IPS-20b (cell line): Measurements from ENCODE around the gene ABHD5.
"Not testable (repeated sequence)": the region's sequence is repeated elsewhere in the genome, so short reads cannot be mapped to it uniquely, and the experiment has no call there.

Source experiments
- H3K27ac ChIP-seq: one replicate; pipeline ENCODE4 v1.5.1; 2013; ENCODE audit warnings: low read length
- H3K27me3 ChIP-seq: 2 replicates; pipeline ENCODE4 v1.6.1; 2013; ENCODE audit warnings: mild to moderate bottlenecking, low read length, inconsistent platforms; ENCODE audit not compliant: insufficient read depth
- H3K36me3 ChIP-seq: 2 replicates; pipeline ENCODE4 v1.6.1; 2013; ENCODE audit warnings: low read depth, mild to moderate bottlenecking, inconsistent platforms, low read length, moderate library complexity; ENCODE audit not compliant: insufficient read depth
- H3K4me1 ChIP-seq: 2 replicates; pipeline ENCODE4 v1.6.1; 2013; ENCODE audit warnings: mild to moderate bottlenecking, control low read depth, inconsistent platforms, low read length, moderate library complexity; ENCODE audit not compliant: insufficient read depth
- H3K4me3 ChIP-seq: 2 replicates; pipeline ENCODE4 v1.5.1; 2013; ENCODE audit warnings: mild to moderate bottlenecking, low read length, inconsistent platforms
- H3K9ac ChIP-seq: 2 replicates; pipeline ENCODE4 v1.6.1; 2013; ENCODE audit warnings: low read depth, mild to moderate bottlenecking, inconsistent platforms, low read length, moderate library complexity
- H3K9me3 ChIP-seq: 2 replicates; pipeline ENCODE4 v1.6.1; 2013; ENCODE audit warnings: mild to moderate bottlenecking, low read depth, low read length, inconsistent platforms; ENCODE audit not compliant: insufficient read depth

Gene ABHD5

DNA sequence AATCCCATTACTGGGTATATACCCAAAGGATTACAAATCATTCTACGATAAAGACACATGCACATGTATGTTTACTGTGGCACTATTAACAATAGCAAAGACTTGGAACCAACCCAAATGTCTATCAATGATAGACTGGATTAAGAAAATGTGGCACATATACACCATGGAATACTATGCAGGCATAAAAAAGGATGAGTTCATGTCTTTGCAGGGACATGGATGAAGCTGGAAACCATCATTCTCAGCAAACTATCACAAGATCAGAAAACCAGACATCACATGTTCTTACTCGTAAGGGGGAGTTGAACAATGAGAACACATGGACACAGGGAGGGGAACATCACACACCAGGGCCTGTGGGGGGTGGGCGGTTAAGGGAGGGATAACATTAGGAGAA, 25.7 kb upstream of the ABHD5 start:
- not testable (repeated sequence) for H3K27ac ChIP-seq, H3K9ac ChIP-seq, H3K36me3 ChIP-seq, H3K27me3 ChIP-seq, H3K4me1 ChIP-seq, H3K4me3 ChIP-seq, H3K9me3 ChIP-seq

DNA sequence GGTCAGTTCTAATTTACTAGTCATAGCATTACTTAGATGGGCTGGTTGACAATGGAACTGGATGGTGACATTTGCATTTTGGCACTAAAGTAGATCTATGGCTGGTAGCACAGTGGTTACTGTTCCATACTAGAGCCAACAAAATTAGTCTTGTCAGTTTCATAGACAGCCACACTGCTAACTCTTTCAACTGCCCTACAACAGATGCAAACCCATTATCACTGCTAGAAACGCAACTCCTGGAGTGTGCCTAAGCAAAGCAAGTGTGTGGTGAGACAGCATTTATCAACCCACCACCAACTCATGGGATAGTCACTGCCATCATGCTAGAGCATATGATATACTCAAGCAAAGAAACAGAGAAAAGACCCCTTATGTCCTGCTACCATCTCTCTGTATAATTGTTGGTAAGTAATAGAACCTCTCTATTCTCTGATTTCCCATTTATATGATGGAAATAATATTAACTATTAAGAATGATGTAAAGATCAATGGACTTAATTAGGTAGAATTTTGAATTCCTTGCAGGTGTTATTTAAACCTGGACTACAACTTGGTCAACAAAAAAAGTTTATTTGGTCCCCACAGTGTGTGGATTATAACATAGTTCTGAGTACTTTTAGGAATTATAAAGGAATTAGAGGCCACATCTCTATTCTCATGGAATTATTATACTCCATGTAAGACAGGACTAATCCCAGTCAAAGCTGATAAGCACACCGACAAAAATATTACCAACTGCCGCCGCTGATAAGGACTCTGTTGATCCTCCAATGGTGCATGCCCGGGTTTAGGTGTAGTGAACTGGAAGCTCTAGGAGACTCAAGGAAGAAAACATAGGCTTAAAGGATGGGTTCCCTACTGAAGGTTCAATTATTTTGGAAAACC, 19.9 kb upstream of the ABHD5 start:
- no peaks in the 10 kb centered on the region for H3K36me3 ChIP-seq
- no peaks in the 10 kb centered on the region for H3K27me3 ChIP-seq
- no peak overlapping the region for H3K27ac ChIP-seq
- no peak overlapping the region for H3K9ac ChIP-seq
- H3K9me3 ChIP-seq = no peaks in the 10 kb centered on the region
- H3K4me3 ChIP-seq = no peak overlapping the region
- H3K4me1 ChIP-seq = no peaks in the 10 kb centered on the region

DNA sequence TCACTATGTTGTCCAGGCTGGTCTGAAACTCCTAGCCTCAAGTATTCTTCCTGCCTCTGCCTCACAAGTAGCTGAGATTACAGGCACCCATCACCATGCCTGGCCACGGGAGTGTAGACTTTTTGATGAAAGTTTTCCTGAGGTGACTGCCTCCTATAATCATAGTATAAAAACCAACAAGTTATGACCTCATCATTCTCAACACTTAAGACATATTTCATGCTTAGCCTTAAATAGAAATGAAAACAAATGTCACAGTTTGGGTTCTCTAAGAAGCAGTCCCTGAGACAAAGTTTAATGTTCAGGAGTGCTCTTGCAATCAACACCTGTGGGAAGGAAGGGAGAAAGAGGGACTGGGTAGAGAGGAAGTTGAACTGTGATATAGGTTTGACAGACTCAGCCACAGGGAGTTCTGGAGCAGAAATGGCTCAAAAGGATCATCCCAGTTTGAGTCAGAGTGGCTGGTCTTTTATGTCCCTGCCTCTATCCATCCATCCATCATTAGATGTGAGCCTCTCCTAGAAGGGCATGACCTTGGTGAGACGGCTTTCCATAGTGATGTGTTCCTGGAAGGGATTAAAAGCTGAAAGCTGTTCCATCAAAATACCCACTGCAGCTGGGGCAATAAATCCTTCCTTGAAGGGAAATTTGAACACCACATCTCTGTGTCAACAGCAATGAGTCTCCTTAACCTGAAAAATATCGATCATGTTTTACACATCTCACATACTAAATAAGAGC, 16.2 kb upstream of the ABHD5 start:
- H3K4me3 ChIP-seq = no peak overlapping the region
- H3K9ac ChIP-seq = no peak overlapping the region

DNA sequence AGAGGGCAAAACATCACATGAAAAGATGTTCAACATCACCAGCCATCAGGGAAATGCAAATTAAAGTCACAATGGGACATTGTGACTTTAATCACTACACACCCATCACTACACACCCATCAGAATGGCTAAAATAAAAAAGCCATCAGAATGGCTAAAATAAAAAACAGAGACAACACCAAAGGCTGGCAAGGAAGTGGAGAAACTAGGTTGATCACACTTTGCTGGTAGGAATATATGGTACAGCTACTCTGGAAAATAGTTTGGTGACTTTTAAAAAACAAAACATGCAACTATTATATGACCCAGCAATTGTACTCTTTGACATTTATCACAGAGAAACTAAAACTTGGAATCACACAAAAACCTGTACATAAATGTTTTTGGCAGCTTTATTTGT, 15.1 kb upstream of the ABHD5 start:
- no peak overlapping the region for H3K27ac ChIP-seq
- no peaks in the 10 kb centered on the region for H3K27me3 ChIP-seq
- H3K9me3 ChIP-seq = no peaks in the 10 kb centered on the region; the same call in 1 of the 2 replicates
- H3K4me1 ChIP-seq = no peaks in the 10 kb centered on the region
- no peaks in the 10 kb centered on the region for H3K36me3 ChIP-seq
- no peak overlapping the region for H3K9ac ChIP-seq
- H3K4me3 ChIP-seq = no peak overlapping the region

More for the DNA sequence above, 16.2 kb upstream of the ABHD5 start:
- Histone ChIP-seq H3K27me3 (no peaks in the 10 kb centered on the region), H3K4me1 (no peaks in the 10 kb centered on the region), H3K9me3 (no peaks in the 10 kb centered on the region; the same call in 1 of the 2 replicates), H3K36me3 (no peaks in the 10 kb centered on the region), H3K27ac (no peak overlapping the region)

DNA sequence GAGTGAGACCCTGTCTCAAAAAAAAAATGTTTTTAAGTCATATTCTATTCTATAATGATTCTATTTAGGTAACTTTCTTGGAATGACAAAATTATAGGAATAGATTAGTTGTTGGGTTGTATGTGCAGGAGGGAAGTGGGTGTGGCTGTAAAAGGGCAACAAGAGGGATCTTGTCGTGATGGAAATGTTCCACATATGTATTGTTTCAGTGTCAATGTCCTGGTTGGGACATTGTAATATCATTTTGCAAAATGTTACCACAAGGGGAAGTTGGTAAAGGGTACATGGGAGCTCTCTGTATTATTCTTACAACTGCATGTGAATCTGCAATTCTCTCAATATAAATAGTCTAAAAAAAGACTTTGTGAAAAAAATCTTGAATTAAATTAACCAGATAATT, 14.3 kb upstream of the ABHD5 start:
- H3K27me3 ChIP-seq = no peaks in the 10 kb centered on the region
- H3K4me1 ChIP-seq = no peaks in the 10 kb centered on the region
- H3K4me3 ChIP-seq = no peak overlapping the region
- H3K9ac ChIP-seq = no peak overlapping the region
- no peak overlapping the region for H3K27ac ChIP-seq
- H3K9me3 ChIP-seq = no peaks in the 10 kb centered on the region; the same call in 1 of the 2 replicates
- H3K36me3 ChIP-seq = no peaks in the 10 kb centered on the region

DNA sequence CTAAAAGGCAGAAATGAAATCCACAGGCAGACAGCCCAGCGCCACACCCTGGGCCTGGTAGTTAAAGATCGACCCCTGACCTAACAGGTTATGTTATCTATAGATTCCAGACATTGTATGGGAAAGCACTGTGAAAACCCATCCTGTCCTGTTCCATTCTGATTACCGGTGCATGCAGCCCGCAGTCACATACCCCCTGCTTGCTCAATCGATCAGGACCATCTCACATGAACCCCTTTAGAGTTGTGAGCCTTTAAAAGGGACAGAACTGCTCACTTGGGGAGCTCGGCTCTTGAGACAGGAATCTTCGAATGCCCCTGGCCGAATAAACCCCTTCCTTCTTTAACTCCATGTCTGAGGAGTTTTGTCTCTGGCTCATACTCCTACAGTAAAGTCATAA, 12.4 kb upstream of the ABHD5 start:
- not testable (repeated sequence) for H3K36me3 ChIP-seq, H3K9me3 ChIP-seq, H3K27me3 ChIP-seq

DNA sequence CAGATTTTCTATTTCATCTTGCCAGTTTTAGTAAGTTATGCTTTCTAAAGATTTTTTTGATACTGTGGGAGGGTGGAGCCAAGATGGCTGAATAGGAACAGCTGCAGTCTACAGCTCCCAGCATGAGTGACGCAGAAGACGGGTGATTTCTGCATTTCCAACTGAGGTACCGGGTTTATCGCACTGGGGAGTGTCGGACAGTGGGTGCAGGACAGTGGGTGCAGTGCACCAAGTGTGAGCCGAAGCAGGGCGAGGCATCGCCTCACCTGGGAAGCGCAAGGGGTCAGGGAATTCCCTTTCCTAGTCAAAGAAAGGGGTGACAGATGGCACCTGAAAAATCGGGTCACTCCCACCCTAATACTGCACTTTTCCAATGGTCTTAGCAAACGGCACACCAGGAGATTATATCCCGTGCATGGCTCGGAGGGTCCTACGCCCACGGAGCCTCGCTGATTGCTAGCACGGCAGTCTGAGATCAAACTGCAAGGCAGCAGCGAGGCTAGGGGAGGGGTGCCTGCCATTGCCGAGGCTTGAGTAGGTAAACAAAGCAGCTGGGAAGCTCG, 11.8 kb upstream of the ABHD5 start:
- H3K4me3 ChIP-seq, H3K36me3 ChIP-seq, H3K9ac ChIP-seq, H3K27me3 ChIP-seq, H3K4me1 ChIP-seq, H3K27ac ChIP-seq, H3K9me3 ChIP-seq: not testable (repeated sequence)

More for the DNA sequence above, 12.4 kb upstream of the ABHD5 start:
- H3K4me3 ChIP-seq, H3K27ac ChIP-seq, H3K4me1 ChIP-seq, H3K9ac ChIP-seq: not testable (repeated sequence)

DNA sequence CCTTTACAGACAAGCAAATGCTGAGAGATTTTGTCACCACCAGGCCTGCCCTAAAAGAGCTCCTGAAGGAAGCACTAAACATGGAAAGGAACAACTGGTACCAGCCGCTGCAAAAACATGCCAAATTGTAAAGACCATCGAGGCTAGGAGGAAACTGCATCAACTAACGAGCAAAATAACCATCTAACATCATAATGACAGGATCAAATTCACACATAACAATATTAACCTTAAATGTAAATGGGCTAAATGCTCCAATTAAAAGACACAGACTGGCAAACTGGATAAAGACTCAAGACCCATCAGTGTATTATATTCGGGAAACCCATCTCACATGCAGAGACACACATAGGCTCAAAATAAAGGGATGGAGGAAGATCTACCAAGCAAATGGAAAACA, 9.9 kb upstream of the ABHD5 start:
- not testable (repeated sequence) for H3K4me1 ChIP-seq, H3K36me3 ChIP-seq, H3K27me3 ChIP-seq, H3K9me3 ChIP-seq, H3K4me3 ChIP-seq, H3K27ac ChIP-seq, H3K9ac ChIP-seq

DNA sequence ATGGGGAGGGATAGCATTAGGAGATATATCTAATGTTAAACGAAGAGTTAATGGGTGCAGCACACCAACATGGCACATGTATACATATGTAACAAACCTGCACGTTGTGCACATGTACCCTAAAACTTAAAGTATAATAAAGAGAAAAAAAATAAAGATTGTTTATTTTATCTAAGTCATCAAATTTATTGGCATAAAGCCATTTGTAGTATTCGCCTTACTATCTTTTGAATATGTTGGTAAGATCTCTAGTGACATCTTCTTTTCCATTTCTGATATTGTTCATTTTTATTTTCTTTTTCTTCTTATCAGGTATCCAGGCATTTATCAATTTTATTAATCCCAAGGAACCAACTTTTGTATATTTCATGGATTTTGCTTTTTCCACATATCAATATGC, 5.8 kb upstream of the ABHD5 start:
- Histone ChIP-seq H3K27ac (no peak overlapping the region), H3K36me3 (no peaks in the 10 kb centered on the region), H3K4me3 (no peak overlapping the region), H3K4me1 (peaks cover 10% of the 10 kb centered on the region), H3K9ac (no peak overlapping the region), H3K9me3 (no peaks in the 10 kb centered on the region), H3K27me3 (no peaks in the 10 kb centered on the region)

DNA sequence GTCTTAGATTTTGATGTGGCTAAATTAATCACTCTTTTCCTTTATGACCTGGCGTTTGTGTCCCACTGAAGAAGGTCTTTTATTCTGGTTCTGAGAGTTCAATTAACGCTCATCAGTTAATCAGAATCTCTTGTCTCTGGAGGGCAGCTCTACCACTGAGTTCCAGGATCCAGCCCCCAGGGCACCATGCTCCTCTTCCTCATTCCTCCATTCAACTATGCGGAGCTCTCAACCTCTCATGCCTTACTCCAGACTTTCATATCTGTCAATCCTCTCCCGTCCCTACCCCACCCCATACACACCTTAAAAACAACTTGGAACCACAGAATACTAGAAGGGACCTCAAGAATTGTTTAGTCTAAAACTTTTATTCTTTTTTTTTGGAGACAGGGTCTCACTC, 4.8 kb upstream of the ABHD5 start:
- Histone ChIP-seq H3K36me3 (no peaks in the 10 kb centered on the region), H3K27ac (no peak overlapping the region), H3K4me3 (no peak overlapping the region), H3K9ac (no peak overlapping the region), H3K9me3 (no peaks in the 10 kb centered on the region), H3K27me3 (no peaks in the 10 kb centered on the region), H3K4me1 (peaks cover 10% of the 10 kb centered on the region)

DNA sequence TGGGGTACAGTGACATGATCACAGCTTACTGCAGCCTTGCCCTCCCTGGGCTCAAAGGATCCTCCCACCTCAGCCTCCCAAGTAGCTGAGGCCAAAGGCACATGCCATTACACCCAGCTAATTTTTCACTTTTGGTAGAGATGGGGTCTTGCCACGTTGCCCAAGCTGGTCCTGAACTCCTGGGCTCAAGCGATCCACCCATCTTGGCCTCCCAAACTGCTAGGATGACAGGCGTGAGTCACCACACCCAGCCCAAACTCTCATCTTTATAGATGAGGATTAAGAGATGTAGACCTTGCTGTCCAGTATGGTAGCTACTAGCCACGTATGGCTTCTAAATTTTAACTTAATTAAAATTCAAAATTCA, 4.4 kb upstream of the ABHD5 start:
- Histone ChIP-seq H3K9ac (no peak overlapping the region), H3K4me3 (no peak overlapping the region), H3K9me3 (no peaks in the 10 kb centered on the region), H3K36me3 (no peaks in the 10 kb centered on the region), H3K4me1 (peaks cover 10% of the 10 kb centered on the region), H3K27ac (no peak overlapping the region), H3K27me3 (no peaks in the 10 kb centered on the region)
